Naive B cell (primary cell): ENCODE measurements around the gene LIMD2. TPM values are rescaled to one million over a fixed set of nuclear protein-coding genes. Genes with fewer than 3 reads are reported as not detected.

Experiments used
- ATAC-seq, 2 donors: fragments of 150-1000 bp; cut with Tn5 transposase; 2 replicates each; pipeline ENCODE4 v1.10.0; 2021; ENCODE audit warnings: low read depth in 2 of 2, mild to moderate bottlenecking in 2 of 2, moderate library complexity in 2 of 2
- DNase-seq: peaks from one replicate; pipeline ENCODE4 v3.0.0; 2022
- H3K27ac Mint-ChIP-seq, 6 donors: one replicate each; pipeline ENCODE4 v1.8.0; 2020 to 2022; ENCODE audit warnings: mild to moderate bottlenecking in 6 of 6, mixed read lengths in 6 of 6, moderate library complexity in 5 of 6, inconsistent platforms in 2 of 6
- H3K27me3 Mint-ChIP-seq, 3 donors: one replicate each; pipeline ENCODE4 v1.8.0; 2021 to 2022; ENCODE audit warnings: mixed read lengths in 3 of 3, mild to moderate bottlenecking in 1 of 3
- H3K36me3 Mint-ChIP-seq, 2 donors: one replicate each; pipeline ENCODE4 v1.8.0; 2020 to 2022; ENCODE audit warnings: mixed read lengths in 2 of 2, inconsistent platforms in 1 of 2, mild to moderate bottlenecking in 1 of 2
- H3K4me1 Mint-ChIP-seq, 3 donors: one replicate each; pipeline ENCODE4 v1.8.0; 2020 to 2022; ENCODE audit warnings: mixed read lengths in 3 of 3, inconsistent platforms in 1 of 3, mild to moderate bottlenecking in 1 of 3, moderate library complexity in 1 of 3
- H3K4me3 Mint-ChIP-seq, 8 donors: one replicate each; pipeline ENCODE4 v1.8.0; 2020 to 2022; ENCODE audit warnings: mild to moderate bottlenecking in 8 of 8, mixed read lengths in 8 of 8, moderate library complexity in 8 of 8, inconsistent platforms in 2 of 8
- H3K9me3 Mint-ChIP-seq, 7 donors: one replicate each; pipeline ENCODE4 v1.8.0; 2020 to 2022; ENCODE audit warnings: mixed read lengths in 7 of 7, mild to moderate bottlenecking in 5 of 7, inconsistent platforms in 2 of 7, moderate library complexity in 1 of 7
- polyA plus RNA-seq, 6 donors: library from polyadenylated mRNA; unstranded; fragments of 300-500 nt; fragmentation: Illumina TruSeq; gene quantifications; one replicate each; pipeline ENCODE4 v1.2.3, GENCODE V29; 2021; ENCODE audit warnings: low read depth in 6 of 6

Gene LIMD2
- polyA plus RNA-seq, 6 donors from 2014 or later: 557 to 994 (median 667) TPM

GRCh38 chr17:63686138-63686685 lies 13.7 kb downstream of the LIMD2 start:
- Mint-ChIP-seq H3K27ac (peak overlapping the region in 3 of 6 donors; percentile 64 to 78 (median 75)), H3K27me3 (no peaks in the 10 kb centered on the region), H3K36me3 (peaks cover 13 to 29% of the 10 kb centered on the region in 2 donors), H3K4me3 (no peak overlapping the region), H3K4me1 (peaks cover 3 to 10% (median 3%) of the 10 kb centered on the region in 3 donors), H3K9me3 (peaks cover 0 to 2% (median 0%) of the 10 kb centered on the region in 7 donors)
- DNase-seq: no peak
- ATAC-seq: no peak

DNA sequence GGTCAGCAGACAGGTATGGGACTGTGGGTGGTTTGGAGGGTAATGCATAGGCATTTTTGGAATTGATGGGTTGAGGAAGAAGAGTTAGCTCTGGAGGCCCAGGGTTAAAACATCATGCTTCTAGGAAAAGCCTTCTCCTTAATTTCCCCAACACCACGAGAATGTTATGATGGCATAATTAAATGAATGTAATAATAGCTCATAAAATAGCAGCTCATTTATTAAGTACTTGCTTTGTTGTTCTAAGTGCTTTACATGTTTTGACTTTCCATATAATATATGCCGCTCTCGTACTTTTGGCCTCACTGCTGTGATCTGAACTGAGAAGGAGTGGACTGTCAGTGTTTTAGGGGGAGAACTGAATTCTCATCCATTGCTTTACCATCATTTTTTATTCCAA lies 14.3 kb downstream of the LIMD2 start:
- Mint-ChIP-seq H3K27me3 (no peaks in the 10 kb centered on the region), H3K36me3 (peaks cover 13 to 30% of the 10 kb centered on the region in 2 donors), H3K4me1 (peaks cover 3 to 5% (median 3%) of the 10 kb centered on the region in 3 donors), H3K4me3 (no peak overlapping the region), H3K27ac (peak overlapping the region in 1 of 6 donors; percentile 33), H3K9me3 (peaks cover 0 to 2% (median 0%) of the 10 kb centered on the region in 7 donors)
- DNase-seq: no peak
- ATAC-seq: no peak

GRCh38 chr17:63685041-63685440 lies 14.9 kb downstream of the LIMD2 start:
- H3K4me1 Mint-ChIP-seq: peaks cover 3 to 5% (median 3%) of the 10 kb centered on the region in 3 donors
- peaks cover 13 to 30% of the 10 kb centered on the region in 2 donors for H3K36me3 Mint-ChIP-seq
- peaks cover 0 to 2% (median 0%) of the 10 kb centered on the region in 7 donors for H3K9me3 Mint-ChIP-seq
- H3K27ac Mint-ChIP-seq: no peak overlapping the region
- no peaks in the 10 kb centered on the region for H3K27me3 Mint-ChIP-seq
- H3K4me3 Mint-ChIP-seq: no peak overlapping the region
- DNase-seq: no peak
- ATAC-seq: no peak

- Mint-ChIP-seq H3K9me3 (peaks cover 0 to 2% (median 0%) of the 10 kb centered on the region in 7 donors), H3K4me3 (no peak overlapping the region), H3K27ac (peak overlapping the region in 1 of 6 donors; percentile 80), H3K4me1 (peaks cover 2 to 3% (median 3%) of the 10 kb centered on the region in 3 donors), H3K27me3 (no peaks in the 10 kb centered on the region), H3K36me3 (peaks cover 9 to 30% of the 10 kb centered on the region in 2 donors)
- DNase-seq (no peak), ATAC-seq (no peak)
These were observed 16.9 kb downstream of the LIMD2 start for GRCh38 chr17:63682981-63683380.

- no peak overlapping the region for H3K27ac Mint-ChIP-seq
- DNase-seq: no peak
- H3K9me3 Mint-ChIP-seq: peaks cover 0 to 2% (median 0%) of the 10 kb centered on the region in 7 donors
- peaks cover 0 to 3% (median 3%) of the 10 kb centered on the region in 3 donors for H3K4me1 Mint-ChIP-seq
- H3K36me3 Mint-ChIP-seq: peaks cover 9 to 30% of the 10 kb centered on the region in 2 donors
- no peak for ATAC-seq
- H3K4me3 Mint-ChIP-seq: no peak overlapping the region
- H3K27me3 Mint-ChIP-seq: no peaks in the 10 kb centered on the region
These were observed 17.5 kb downstream of the LIMD2 start for GRCh38 chr17:63682441-63682840.

GRCh38 chr17:63681530-63681929 lies 18.4 kb downstream of the LIMD2 start:
- DNase-seq (no peak), ATAC-seq (no peak)
- H3K27ac Mint-ChIP-seq: peak overlapping the region in 1 of 6 donors; percentile 34
- no peak overlapping the region for H3K4me3 Mint-ChIP-seq
- peaks cover 0 to 2% (median 0%) of the 10 kb centered on the region in 7 donors for H3K9me3 Mint-ChIP-seq
- peaks cover 9 to 30% of the 10 kb centered on the region in 2 donors for H3K36me3 Mint-ChIP-seq
- H3K27me3 Mint-ChIP-seq: no peaks in the 10 kb centered on the region
- peaks cover 0 to 3% (median 3%) of the 10 kb centered on the region in 3 donors for H3K4me1 Mint-ChIP-seq

GRCh38 chr17:63680700-63681099 lies 19.2 kb downstream of the LIMD2 start:
- no peak for ATAC-seq
- no peak for DNase-seq
- Mint-ChIP-seq H3K4me1 (peaks cover 0 to 10% (median 4%) of the 10 kb centered on the region in 3 donors), H3K9me3 (peaks cover 0 to 2% (median 0%) of the 10 kb centered on the region in 7 donors), H3K27me3 (no peaks in the 10 kb centered on the region), H3K4me3 (no peak overlapping the region), H3K27ac (peak overlapping the region in 3 of 6 donors; percentile 34 to 85 (median 75)), H3K36me3 (peaks cover 9 to 21% of the 10 kb centered on the region in 2 donors)

GRCh38 chr17:63679214-63679613 lies 20.7 kb downstream of the LIMD2 start:
- H3K36me3 Mint-ChIP-seq: peaks cover 9 to 20% of the 10 kb centered on the region in 2 donors
- no peaks in the 10 kb centered on the region for H3K27me3 Mint-ChIP-seq
- H3K4me1 Mint-ChIP-seq: peaks cover 6 to 15% (median 12%) of the 10 kb centered on the region in 3 donors
- no peak for ATAC-seq
- H3K9me3 Mint-ChIP-seq: peaks cover 0 to 2% (median 0%) of the 10 kb centered on the region in 7 donors
- H3K4me3 Mint-ChIP-seq: no peak overlapping the region
- DNase-seq: no peak
- peak overlapping the region in 4 of 6 donors; percentile 27 to 60 (median 40) for H3K27ac Mint-ChIP-seq

- Mint-ChIP-seq H3K9me3 (no peaks in the 10 kb centered on the region), H3K4me3 (no peak overlapping the region), H3K27ac (peak overlapping the region in 1 of 6 donors; percentile 9), H3K27me3 (no peaks in the 10 kb centered on the region), H3K4me1 (peaks cover 7 to 16% (median 15%) of the 10 kb centered on the region in 3 donors), H3K36me3 (peaks cover 0 to 16% of the 10 kb centered on the region in 2 donors)
- no peak for ATAC-seq
- DNase-seq: no peak
These were observed 23.3 kb downstream of the LIMD2 start for GRCh38 chr17:63676584-63676983.

DNA sequence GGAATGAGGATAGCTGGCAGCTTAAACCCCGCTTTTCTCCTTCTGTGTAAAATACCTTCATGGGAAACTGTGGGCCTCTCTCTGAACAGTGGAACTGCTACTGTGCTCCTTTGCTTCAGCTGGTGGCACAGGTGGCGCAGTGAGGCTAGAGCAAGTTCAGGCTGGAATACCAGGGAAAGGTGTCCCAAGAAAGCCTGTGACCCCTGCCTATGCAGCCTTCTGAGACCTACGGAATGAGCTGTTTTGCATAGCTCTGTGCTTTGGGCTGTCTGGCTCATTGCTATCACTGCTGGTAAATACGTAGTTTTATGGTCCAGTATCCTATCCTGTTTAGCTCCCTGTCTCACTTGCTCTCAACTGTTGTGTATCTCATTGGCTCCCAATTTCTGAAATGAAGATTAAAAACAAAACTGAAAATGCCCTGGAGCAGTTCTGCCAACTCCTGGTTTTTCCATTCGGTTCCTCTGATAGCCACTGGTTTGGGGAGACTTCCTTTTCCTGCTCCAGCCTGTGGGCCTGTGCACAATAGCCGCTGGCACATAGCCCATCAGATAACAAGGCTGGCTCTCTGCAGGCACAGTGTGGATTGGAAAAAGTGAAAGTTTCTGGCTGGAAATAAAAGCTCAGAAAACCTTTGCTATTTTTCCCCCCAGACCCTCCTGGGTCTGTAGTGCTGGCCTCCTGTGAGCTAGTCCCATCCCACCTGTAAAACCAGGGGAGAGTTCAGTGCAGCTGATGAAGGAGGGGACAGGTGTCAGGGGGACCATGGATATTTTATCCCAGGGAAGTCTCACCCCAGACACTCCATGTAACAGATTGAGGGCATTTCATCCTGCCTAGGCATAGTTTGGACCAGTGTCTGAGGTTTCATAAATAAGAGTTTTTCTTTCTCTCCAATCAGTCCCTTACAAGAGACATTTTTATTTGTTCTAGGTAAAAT lies 24.0 kb downstream of the LIMD2 start:
- peaks cover 7 to 15% (median 13%) of the 10 kb centered on the region in 3 donors for H3K4me1 Mint-ChIP-seq
- no peaks in the 10 kb centered on the region for H3K27me3 Mint-ChIP-seq
- no peaks in the 10 kb centered on the region for H3K9me3 Mint-ChIP-seq
- H3K4me3 Mint-ChIP-seq: peak overlapping the region in 1 of 8 donors; percentile 5
- peaks cover 1 to 10% of the 10 kb centered on the region in 2 donors for H3K36me3 Mint-ChIP-seq
- no peak for ATAC-seq
- DNase-seq: no peak
- H3K27ac Mint-ChIP-seq: peak overlapping the region in 2 of 6 donors; percentile 9 to 29

DNA sequence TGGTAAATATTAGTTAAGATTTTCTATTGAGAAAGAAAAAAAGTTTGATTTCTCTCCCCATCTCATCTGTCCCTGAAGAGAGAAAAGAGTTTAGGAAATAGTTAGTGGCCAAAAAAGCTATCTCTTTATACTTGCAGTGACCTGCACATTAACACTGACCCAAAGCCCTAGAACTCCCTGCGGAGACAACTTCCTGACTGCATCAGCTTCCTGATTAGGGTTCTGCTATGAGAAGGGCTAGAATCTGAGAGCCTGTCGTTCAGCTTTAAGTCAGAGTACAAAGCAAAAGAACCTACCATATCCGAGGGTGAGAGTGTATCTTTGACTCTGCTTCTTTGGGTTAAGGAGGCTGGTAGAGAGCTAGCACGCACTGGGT lies 24.7 kb downstream of the LIMD2 start:
- Mint-ChIP-seq H3K27ac (peak overlapping the region in 1 of 6 donors; percentile 8), H3K4me3 (peak overlapping the region in 1 of 8 donors; percentile 5), H3K4me1 (peaks cover 7 to 19% (median 13%) of the 10 kb centered on the region in 3 donors), H3K9me3 (no peaks in the 10 kb centered on the region), H3K36me3 (peaks cover 7 to 8% of the 10 kb centered on the region in 2 donors), H3K27me3 (no peaks in the 10 kb centered on the region)
- ATAC-seq: no peak
- no peak for DNase-seq

DNA sequence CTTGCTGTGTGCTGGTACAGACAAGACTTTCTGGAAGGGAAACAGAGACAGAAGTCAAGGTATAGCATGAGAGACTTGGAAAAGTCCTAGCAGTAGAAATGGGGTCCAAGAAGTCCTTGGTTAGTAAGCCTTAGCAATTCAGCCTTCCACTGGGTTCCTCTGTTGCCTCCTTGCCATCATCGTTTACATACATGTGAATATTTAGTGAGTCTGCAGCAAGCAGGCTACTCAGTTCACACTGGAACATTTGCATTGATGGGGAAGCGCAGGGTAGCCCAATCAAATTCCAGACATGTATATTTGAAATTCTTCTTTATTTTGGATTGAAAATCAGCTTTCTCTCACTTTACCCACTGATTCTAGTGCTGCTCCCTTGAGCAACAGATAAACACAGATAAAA lies 27.1 kb downstream of the LIMD2 start:
- DNase-seq: no peak
- peak overlapping the region in 1 of 6 donors; percentile 14 for H3K27ac Mint-ChIP-seq

GRCh38 chr17:63665527-63666214 lies 34.3 kb downstream of the LIMD2 start:
- peaks cover 9 to 27% of the 10 kb centered on the region in 2 donors for H3K36me3 Mint-ChIP-seq
- DNase-seq (peak; percentile 48), ATAC-seq (peak; percentile 94)
- no peaks in the 10 kb centered on the region for H3K9me3 Mint-ChIP-seq
- no peaks in the 10 kb centered on the region for H3K27me3 Mint-ChIP-seq
- peak overlapping the region; percentile 68 to 98 (median 88) for H3K27ac Mint-ChIP-seq
- peak overlapping the region in 7 of 8 donors; percentile 24 to 82 (median 54) for H3K4me3 Mint-ChIP-seq
- peaks cover 36 to 48% (median 38%) of the 10 kb centered on the region in 3 donors for H3K4me1 Mint-ChIP-seq

More for the DNA sequence above, 27.1 kb downstream of the LIMD2 start:
- H3K4me3 Mint-ChIP-seq: no peak overlapping the region
- no peaks in the 10 kb centered on the region for H3K27me3 Mint-ChIP-seq
- H3K36me3 Mint-ChIP-seq: peaks cover 12 to 18% of the 10 kb centered on the region in 2 donors
- ATAC-seq: no peak
- H3K9me3 Mint-ChIP-seq: no peaks in the 10 kb centered on the region
- peaks cover 12 to 27% (median 18%) of the 10 kb centered on the region in 3 donors for H3K4me1 Mint-ChIP-seq
